Endothelial cell of umbilical vein (primary cell): Measurements from ENCODE around the gene MAP2K7.

Experiments used
- CTCF ChIP-seq, 2 donors: IDR thresholded peaks; 1 replicate in 1 of 2; 2 replicates in 1 of 2; pipeline ENCODE4 v1.5.1; 2011; ENCODE audit warnings: low read length in 2 of 2, mild to moderate bottlenecking in 2 of 2, moderate library complexity in 2 of 2, control low read depth in 1 of 2, inconsistent platforms in 1 of 2, low read depth in 1 of 2; ENCODE audit not compliant: insufficient read depth in 1 of 2; ENCODE audit errors: extremely low read depth in 1 of 2
- EZH2 ChIP-seq: IDR thresholded peaks from 2 replicates; pipeline ENCODE4 v1.6.1; 2012; ENCODE audit warnings: borderline replicate concordance, low read depth, mild to moderate bottlenecking, moderate library complexity, low read length, inconsistent platforms; ENCODE audit not compliant: severe bottlenecking
- POLR2A ChIP-seq: IDR thresholded peaks from 2 replicates; pipeline ENCODE4 v1.6.1; 2012; ENCODE audit warnings: low read depth, mild to moderate bottlenecking, control low read depth, low read length
- POLR2AphosphoS5 ChIP-seq: IDR thresholded peaks from 2 replicates; pipeline ENCODE4 v1.6.1; 2012; ENCODE audit warnings: low read depth, mild to moderate bottlenecking, control low read depth, low read length, moderate library complexity; ENCODE audit not compliant: insufficient read depth

- no peak for TF ChIP-seq CTCF (IDR thresholded peaks at IDR 0.05; ENCODE audit: extremely low read depth in 1 of 2, insufficient read depth in 1 of 2, low read depth in 1 of 2, low read length in 2 of 2)
- TF ChIP-seq POLR2A: no peak
- no peak for TF ChIP-seq POLR2AphosphoS5
- TF ChIP-seq EZH2: no peak
These were observed 6.4 kb upstream of the MAP2K7 start for GRCh38 chr19:7897292-7897691.
